ENCODE data around the gene TXNRD2. TPM values are rescaled to one million over a fixed set of nuclear protein-coding genes. Genes with fewer than 3 reads are reported as not detected.

The TXNRD2 gene
- total RNA-seq, 2 donors from 2014 or later: 22.3 to 29.5 TPM

- H3K36me3 ChIP-seq: no peaks in the 10 kb centered on the region
- intact Hi-C loops (cut with DNase I): no loop called here
Observed at GRCh38 chr22:19905347-19906276, 36.0 kb downstream of the TXNRD2 start.

DNA sequence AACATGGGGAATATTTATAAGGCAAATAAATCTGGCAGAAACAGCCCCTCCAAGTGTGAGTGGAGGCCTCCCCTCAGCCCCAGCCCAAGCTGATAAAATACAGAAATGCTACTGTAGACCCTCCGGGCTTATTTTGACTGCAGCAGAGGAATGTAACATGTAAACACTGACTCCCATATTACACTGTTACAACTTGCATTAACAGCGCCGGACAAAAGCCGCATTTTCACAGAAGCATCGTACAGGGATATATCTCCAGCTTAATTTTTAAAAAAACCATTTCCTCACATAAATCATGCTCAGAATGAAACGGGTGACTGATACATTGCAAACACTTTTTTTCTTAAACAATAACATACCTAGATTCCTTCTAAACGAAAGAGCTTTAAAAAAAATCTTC is 36.7 kb downstream of the TXNRD2 start:
- Histone ChIP-seq H3K27ac (no peak overlapping the region), H3K36me3 (no peaks in the 10 kb centered on the region), H3K4me1 (no peaks in the 10 kb centered on the region), H3K4me3 (no peak overlapping the region), H3K9me3 (no peaks in the 10 kb centered on the region), H3K27me3 (no peaks in the 10 kb centered on the region), H3K9ac (ENCODE audit: low read depth in 2 of 2, low read length in 2 of 2) (no peak overlapping the region)
- TF ChIP-seq, protein P1, sequence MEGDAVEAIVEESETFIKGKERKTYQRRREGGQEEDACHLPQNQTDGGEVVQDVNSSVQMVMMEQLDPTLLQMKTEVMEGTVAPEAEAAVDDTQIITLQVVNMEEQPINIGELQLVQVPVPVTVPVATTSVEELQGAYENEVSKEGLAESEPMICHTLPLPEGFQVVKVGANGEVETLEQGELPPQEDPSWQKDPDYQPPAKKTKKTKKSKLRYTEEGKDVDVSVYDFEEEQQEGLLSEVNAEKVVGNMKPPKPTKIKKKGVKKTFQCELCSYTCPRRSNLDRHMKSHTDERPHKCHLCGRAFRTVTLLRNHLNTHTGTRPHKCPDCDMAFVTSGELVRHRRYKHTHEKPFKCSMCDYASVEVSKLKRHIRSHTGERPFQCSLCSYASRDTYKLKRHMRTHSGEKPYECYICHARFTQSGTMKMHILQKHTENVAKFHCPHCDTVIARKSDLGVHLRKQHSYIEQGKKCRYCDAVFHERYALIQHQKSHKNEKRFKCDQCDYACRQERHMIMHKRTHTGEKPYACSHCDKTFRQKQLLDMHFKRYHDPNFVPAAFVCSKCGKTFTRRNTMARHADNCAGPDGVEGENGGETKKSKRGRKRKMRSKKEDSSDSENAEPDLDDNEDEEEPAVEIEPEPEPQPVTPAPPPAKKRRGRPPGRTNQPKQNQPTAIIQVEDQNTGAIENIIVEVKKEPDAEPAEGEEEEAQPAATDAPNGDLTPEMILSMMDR (IDR thresholded peaks at IDR 0.05): no peak
- DNase-seq: no peak
- intact Hi-C loops (cut with DNase I): no loop called here

More at GRCh38 chr22:19905347-19906276, 36.0 kb downstream of the TXNRD2 start:
- no peak overlapping the region for H3K9ac ChIP-seq (ENCODE audit: low read depth in 2 of 2, low read length in 2 of 2)
- no peak overlapping the region for H3K4me3 ChIP-seq
- H3K27ac ChIP-seq: no peak overlapping the region
- TF ChIP-seq, protein P1 (IDR thresholded peaks at IDR 0.05): no peak
- no peaks in the 10 kb centered on the region for H3K9me3 ChIP-seq
- no peak for DNase-seq
- H3K4me1 ChIP-seq: no peaks in the 10 kb centered on the region
- no peaks in the 10 kb centered on the region for H3K27me3 ChIP-seq

GRCh38 chr22:19904174-19904856 is 37.3 kb downstream of the TXNRD2 start:
- H3K27ac ChIP-seq: no peak overlapping the region
- H3K27me3 ChIP-seq: no peaks in the 10 kb centered on the region
- no peak for DNase-seq
- intact Hi-C loops (cut with DNase I): no loop called here
- no peak overlapping the region for H3K9ac ChIP-seq (ENCODE audit: low read depth in 2 of 2, low read length in 2 of 2)
- no peak overlapping the region for H3K4me3 ChIP-seq
- no peaks in the 10 kb centered on the region for H3K9me3 ChIP-seq
- no peaks in the 10 kb centered on the region for H3K36me3 ChIP-seq
- no peaks in the 10 kb centered on the region for H3K4me1 ChIP-seq
- TF ChIP-seq, protein P1 (IDR thresholded peaks at IDR 0.05): no peak

DNA sequence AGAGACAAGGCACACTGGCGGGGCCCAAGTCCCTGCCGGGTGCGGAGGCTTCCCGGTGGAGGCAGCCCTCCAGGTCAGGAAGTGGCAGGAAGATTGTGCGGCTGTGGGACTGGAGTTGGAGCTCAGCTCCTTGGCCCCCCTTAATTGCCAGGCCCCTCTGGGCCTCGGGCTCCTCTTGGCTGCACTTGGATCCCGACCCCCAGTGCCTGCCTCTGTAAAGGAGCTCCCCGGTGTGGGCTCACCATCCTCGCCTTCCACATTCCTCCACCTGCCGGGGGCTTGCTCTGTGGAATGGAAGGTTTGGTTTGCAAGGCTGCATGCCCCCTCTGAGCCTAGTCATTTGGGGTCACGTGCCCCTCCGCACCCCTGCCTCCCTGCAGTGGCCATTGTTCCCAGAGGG is 38.1 kb downstream of the TXNRD2 start:
- no peak for DNase-seq
- no peak overlapping the region for H3K4me3 ChIP-seq
- intact Hi-C loops (cut with DNase I): no loop called here
- no peak overlapping the region for H3K9ac ChIP-seq (ENCODE audit: low read depth in 2 of 2, low read length in 2 of 2)
- TF ChIP-seq, protein P1 (IDR thresholded peaks at IDR 0.05): no peak
- no peak overlapping the region for H3K27ac ChIP-seq
- no peaks in the 10 kb centered on the region for H3K4me1 ChIP-seq
- no peaks in the 10 kb centered on the region for H3K9me3 ChIP-seq
- H3K27me3 ChIP-seq: no peaks in the 10 kb centered on the region
- no peaks in the 10 kb centered on the region for H3K36me3 ChIP-seq

DNA sequence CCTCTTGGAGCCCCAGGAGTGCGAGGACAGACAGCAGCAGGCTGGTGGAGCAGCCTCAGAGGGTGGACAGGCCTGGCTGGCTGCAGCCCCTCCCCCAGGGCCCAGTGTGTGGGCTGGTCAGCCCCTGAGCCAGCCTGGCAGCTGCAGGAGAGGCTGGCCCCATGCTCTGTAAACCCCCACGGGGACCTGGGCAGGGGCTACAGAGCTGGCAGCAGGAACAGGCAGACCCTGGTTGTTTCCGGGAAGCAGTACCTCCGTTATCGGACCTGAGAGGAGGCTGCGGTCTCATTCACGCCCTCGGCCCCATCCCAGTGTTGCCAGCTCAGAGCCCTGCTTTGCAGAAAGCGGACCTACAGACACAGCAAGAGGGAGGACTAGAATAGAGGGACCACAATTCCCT is 38.6 kb downstream of the TXNRD2 start:
- Histone ChIP-seq H3K4me3 (no peak overlapping the region), H3K9ac (ENCODE audit: low read depth in 2 of 2, low read length in 2 of 2) (no peak overlapping the region), H3K36me3 (no peaks in the 10 kb centered on the region), H3K27me3 (no peaks in the 10 kb centered on the region), H3K27ac (no peak overlapping the region), H3K9me3 (no peaks in the 10 kb centered on the region), H3K4me1 (no peaks in the 10 kb centered on the region)
- TF ChIP-seq, protein P1 (IDR thresholded peaks at IDR 0.05): no peak
- no peak for DNase-seq
- intact Hi-C loops (cut with DNase I): no loop called here
